Sigmoid colon (tissue), 7 donors: ENCODE results near the gene AKR1A1. TPM values are rescaled to one million over a fixed set of nuclear protein-coding genes. Genes with fewer than 3 reads are reported as not detected.

Experiments used
- DNase-seq: peaks from one replicate; pipeline ENCODE4 v3.0.0-alpha.2; 2019
- H3K27ac ChIP-seq, 4 donors: fragments of 200-600 bp; sonication (generic); one replicate each; pipeline ENCODE4 v1.5.1; 2016 to 2019; ENCODE audit warnings: mild to moderate bottlenecking in 1 of 4
- H3K27me3 ChIP-seq, 3 donors: fragments of 200-600 bp; sonication (generic); one replicate each; pipeline ENCODE4 v1.5.1; 2019; ENCODE audit warnings: mild to moderate bottlenecking in 1 of 3
- H3K36me3 ChIP-seq, 4 donors: fragments of 200-600 bp; sonication (generic); one replicate each; pipeline ENCODE4 v1.5.1; 2016 to 2019
- H3K4me1 ChIP-seq, 4 donors: fragments of 200-600 bp; sonication (generic); one replicate each; pipeline ENCODE4 v1.5.1; 2017 to 2019
- H3K4me3 ChIP-seq, 4 donors: fragments of 200-600 bp; sonication (generic); one replicate each; pipeline ENCODE4 v1.5.1; 2017 to 2019; ENCODE audit warnings: mild to moderate bottlenecking in 2 of 4, moderate library complexity in 1 of 4
- H3K9me3 ChIP-seq, 4 donors: fragments of 200-600 bp in 3 of 4; sonication (generic) in 3 of 4; one replicate each; pipeline versions ENCODE4 v1.5.1 to v1.6.1; 2013 to 2019
- EP300 ChIP-seq, 4 donors: sonication (generic); formaldehyde crosslinking; IDR thresholded peaks; one replicate each; pipeline ENCODE4 v1.6.1; 2017; ENCODE audit warnings: antibody characterized with exemption in 4 of 4
- POLR2A ChIP-seq, 2 donors: fragments of 450-650 bp; IDR thresholded peaks; one replicate each; pipeline ENCODE4 v1.6.1; 2016; ENCODE audit warnings: antibody characterized with exemption in 2 of 2, mild to moderate bottlenecking in 2 of 2, moderate library complexity in 2 of 2
- POLR2AphosphoS5 ChIP-seq, 4 donors: sonication (generic); formaldehyde crosslinking; IDR thresholded peaks; one replicate each; pipeline ENCODE4 v1.6.1; 2017; ENCODE audit warnings: antibody characterized with exemption in 4 of 4
- WGBS, 2 donors: extraction: QIAGEN DNeasy Blood & Tissue Kit; methylation state at CpG; one replicate each; pipeline ENCODE4 v1.1.7; 2013; 5-methylcytosine and 5-hydroxymethylcytosine counted together
- intact Hi-C: fragments of 100-400 bp; cut with DNase I; formaldehyde crosslinking; loops from one replicate; pipeline ENCODE4 v1.15.1; 2023
- polyA plus RNA-seq, 3 donors: library from polyadenylated mRNA; stranded (reverse); fragments of 200-250 nt; gene quantifications; one replicate each; pipeline ENCODE4 v1.2.3, GENCODE V29; 2013
- total RNA-seq, 4 donors: library from RNA; depleted of rRNA; stranded (reverse); fragments of >200 nt; gene quantifications; one replicate each; pipeline ENCODE4 v1.1.0, GENCODE V29; 2016
- TF ChIP-seq, protein P1 (sequence below), 4 experiments: fragments of 450-650 bp in 3 of 4; fragments of 200-600 bp in 1 of 4; IDR thresholded peaks; one replicate each; pipeline ENCODE4 v1.5.1; 2016 to 2019; ENCODE audit warnings: antibody characterized with exemption in 4 of 4, mild to moderate bottlenecking in 3 of 4, moderate library complexity in 2 of 4
- donor health status: healthy with polysubstance abuse.
- donor health status: Bipolar disorder and iron deficiency.
- donor health status: healthy.

The AKR1A1 gene
- total and polyA plus RNA-seq, 7 donors: 39.6 to 234 (median 64.2) TPM

GRCh38 chr1:45607404-45608074, 56.9 kb downstream of the AKR1A1 start:
- intact Hi-C loops: loop anchor here (10.0 kb wide), 1 partner anchor 57 kb away; no protein-coding TSS in a partner anchor
- 67 to 74% methylated on average over 6 of the region's 6 CpGs for WGBS, 2 donors
- H3K4me1 ChIP-seq: no peaks in the 10 kb centered on the region
- TF ChIP-seq POLR2AphosphoS5 (IDR thresholded peaks at IDR 0.05): no peak
- TF ChIP-seq EP300 (IDR thresholded peaks at IDR 0.05): peak in 1 of 4 donors; percentile 6
- no peaks in the 10 kb centered on the region for H3K27me3 ChIP-seq
- H3K9me3 ChIP-seq: no peaks in the 10 kb centered on the region
- DNase-seq: no peak
- H3K36me3 ChIP-seq: peaks cover 0 to 51% (median 0%) of the 10 kb centered on the region in 4 donors
- no peak overlapping the region for H3K27ac ChIP-seq
- no peak overlapping the region for H3K4me3 ChIP-seq

DNA sequence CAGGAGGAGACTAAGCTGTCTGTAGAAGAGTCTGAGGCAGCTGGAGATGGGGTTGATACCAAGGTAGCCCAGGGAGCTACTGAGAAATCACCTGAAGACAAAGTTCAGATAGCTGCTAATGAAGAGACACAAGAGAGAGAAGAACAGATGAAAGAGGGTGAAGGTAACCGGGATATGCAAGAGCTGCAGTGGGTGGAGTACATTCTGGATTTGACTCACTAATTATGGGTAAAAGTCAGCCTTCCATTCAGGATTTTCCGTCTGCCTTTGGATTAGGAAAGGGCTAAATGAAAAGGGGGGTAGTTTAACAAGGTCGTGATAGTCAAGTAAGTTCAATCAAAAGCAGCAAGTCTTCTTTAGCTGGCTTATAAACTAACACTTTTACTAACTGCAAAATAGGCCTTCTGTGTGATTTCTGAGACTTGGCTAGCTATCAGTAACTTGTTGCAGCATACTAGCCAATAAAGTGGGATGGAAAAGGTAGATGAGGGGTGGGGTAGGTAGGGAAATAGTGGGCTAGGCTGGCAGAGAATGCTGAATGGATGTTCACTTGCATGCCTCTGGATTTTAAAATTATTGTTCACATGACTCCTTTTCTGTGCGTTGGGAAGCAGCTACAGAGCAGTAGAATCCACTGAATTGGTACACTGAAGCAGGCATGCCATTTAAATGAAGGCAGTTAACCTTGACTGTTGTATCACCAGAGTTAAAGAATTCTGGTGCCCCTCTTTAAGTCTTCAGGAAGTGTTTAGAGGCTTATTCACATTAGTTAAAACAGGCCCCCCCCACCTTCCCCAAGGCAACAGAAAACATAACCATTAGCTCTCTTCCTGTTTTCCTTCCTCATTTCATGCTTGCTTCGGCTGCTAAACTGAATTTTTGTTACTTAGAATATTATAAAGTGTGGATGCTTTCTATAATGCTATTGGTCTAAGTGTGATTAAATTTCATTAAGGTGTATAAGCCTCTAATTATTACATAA, 57.8 kb downstream of the AKR1A1 start:
- Histone ChIP-seq H3K4me1 (no peaks in the 10 kb centered on the region), H3K36me3 (peaks cover 0 to 53% (median 0%) of the 10 kb centered on the region in 4 donors), H3K27ac (peak overlapping the region in 1 of 4 donors; percentile 34), H3K27me3 (no peaks in the 10 kb centered on the region), H3K4me3 (no peak overlapping the region), H3K9me3 (no peaks in the 10 kb centered on the region)
- DNase-seq: no peak
- TF ChIP-seq, protein P1, sequence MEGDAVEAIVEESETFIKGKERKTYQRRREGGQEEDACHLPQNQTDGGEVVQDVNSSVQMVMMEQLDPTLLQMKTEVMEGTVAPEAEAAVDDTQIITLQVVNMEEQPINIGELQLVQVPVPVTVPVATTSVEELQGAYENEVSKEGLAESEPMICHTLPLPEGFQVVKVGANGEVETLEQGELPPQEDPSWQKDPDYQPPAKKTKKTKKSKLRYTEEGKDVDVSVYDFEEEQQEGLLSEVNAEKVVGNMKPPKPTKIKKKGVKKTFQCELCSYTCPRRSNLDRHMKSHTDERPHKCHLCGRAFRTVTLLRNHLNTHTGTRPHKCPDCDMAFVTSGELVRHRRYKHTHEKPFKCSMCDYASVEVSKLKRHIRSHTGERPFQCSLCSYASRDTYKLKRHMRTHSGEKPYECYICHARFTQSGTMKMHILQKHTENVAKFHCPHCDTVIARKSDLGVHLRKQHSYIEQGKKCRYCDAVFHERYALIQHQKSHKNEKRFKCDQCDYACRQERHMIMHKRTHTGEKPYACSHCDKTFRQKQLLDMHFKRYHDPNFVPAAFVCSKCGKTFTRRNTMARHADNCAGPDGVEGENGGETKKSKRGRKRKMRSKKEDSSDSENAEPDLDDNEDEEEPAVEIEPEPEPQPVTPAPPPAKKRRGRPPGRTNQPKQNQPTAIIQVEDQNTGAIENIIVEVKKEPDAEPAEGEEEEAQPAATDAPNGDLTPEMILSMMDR (IDR thresholded peaks at IDR 0.05): no peak
- TF ChIP-seq POLR2A (IDR thresholded peaks at IDR 0.05) (no peak), EP300 (IDR thresholded peaks at IDR 0.05) (no peak), POLR2AphosphoS5 (IDR thresholded peaks at IDR 0.05) (no peak)
- WGBS, 2 donors: 79 to 87% methylated on average over 5 of the region's 5 CpGs
- intact Hi-C loops: loop anchor here (10.0 kb wide), 1 partner anchor 56 kb away; no protein-coding TSS in a partner anchor

- intact Hi-C loops: no loop called here
- DNase-seq: no peak
- WGBS, 2 donors: 93 to 95% methylated on average over 10 of the region's 10 CpGs
- no peak for TF ChIP-seq EP300 (IDR thresholded peaks at IDR 0.05)
- no peak for TF ChIP-seq POLR2A (IDR thresholded peaks at IDR 0.05)
- no peak for TF ChIP-seq POLR2AphosphoS5 (IDR thresholded peaks at IDR 0.05)
- Histone ChIP-seq H3K36me3 (peaks cover 5 to 66% (median 13%) of the 10 kb centered on the region in 4 donors), H3K27ac (no peak overlapping the region), H3K9me3 (no peaks in the 10 kb centered on the region), H3K27me3 (no peaks in the 10 kb centered on the region), H3K4me3 (no peak overlapping the region), H3K4me1 (no peaks in the 10 kb centered on the region)
Measured at GRCh38 chr1:45610589-45611226, 60.1 kb downstream of the AKR1A1 start.

- WGBS, 2 donors: 85% methylated on average over 8 of the region's 8 CpGs
- Histone ChIP-seq H3K4me3 (no peak overlapping the region), H3K36me3 (peaks cover 17 to 85% (median 35%) of the 10 kb centered on the region in 4 donors), H3K27me3 (no peaks in the 10 kb centered on the region), H3K4me1 (no peaks in the 10 kb centered on the region), H3K27ac (no peak overlapping the region), H3K9me3 (no peaks in the 10 kb centered on the region)
- intact Hi-C loops: no loop called here
- DNase-seq: no peak
- TF ChIP-seq POLR2AphosphoS5 (IDR thresholded peaks at IDR 0.05): no peak
- no peak for TF ChIP-seq POLR2A (IDR thresholded peaks at IDR 0.05)
- no peak for TF ChIP-seq EP300 (IDR thresholded peaks at IDR 0.05)
- TF ChIP-seq, protein P1 (IDR thresholded peaks at IDR 0.05): no peak
Measured at GRCh38 chr1:45612941-45613579, 62.4 kb downstream of the AKR1A1 start.

GRCh38 chr1:45615885-45616284, 65.3 kb downstream of the AKR1A1 start:
- no peak for DNase-seq
- Histone ChIP-seq H3K27ac (no peak overlapping the region), H3K27me3 (no peaks in the 10 kb centered on the region), H3K36me3 (peaks cover 17 to 69% (median 41%) of the 10 kb centered on the region in 4 donors), H3K9me3 (no peaks in the 10 kb centered on the region), H3K4me1 (no peaks in the 10 kb centered on the region), H3K4me3 (no peak overlapping the region)
- TF ChIP-seq POLR2A (IDR thresholded peaks at IDR 0.05) (no peak), POLR2AphosphoS5 (IDR thresholded peaks at IDR 0.05) (no peak), EP300 (IDR thresholded peaks at IDR 0.05) (no peak)
- TF ChIP-seq, protein P1 (IDR thresholded peaks at IDR 0.05): no peak
- intact Hi-C loops: no loop called here
- 84 to 93% methylated on average over 1 of the region's 1 CpG for WGBS, 2 donors
